SH-SY5Y (cell line): ENCODE data around the gene ENPP3.

Experiments
- GATA2 ChIP-seq: IDR thresholded peaks from 2 replicates; pipeline ENCODE4 v1.6.1; 2011; ENCODE audit warnings: mild to moderate bottlenecking, low read depth, low read length
- GATA3 ChIP-seq: IDR thresholded peaks from 2 replicates; pipeline ENCODE4 v1.6.1; 2011; ENCODE audit warnings: low read depth, mild to moderate bottlenecking, low read length, moderate library complexity

DNA sequence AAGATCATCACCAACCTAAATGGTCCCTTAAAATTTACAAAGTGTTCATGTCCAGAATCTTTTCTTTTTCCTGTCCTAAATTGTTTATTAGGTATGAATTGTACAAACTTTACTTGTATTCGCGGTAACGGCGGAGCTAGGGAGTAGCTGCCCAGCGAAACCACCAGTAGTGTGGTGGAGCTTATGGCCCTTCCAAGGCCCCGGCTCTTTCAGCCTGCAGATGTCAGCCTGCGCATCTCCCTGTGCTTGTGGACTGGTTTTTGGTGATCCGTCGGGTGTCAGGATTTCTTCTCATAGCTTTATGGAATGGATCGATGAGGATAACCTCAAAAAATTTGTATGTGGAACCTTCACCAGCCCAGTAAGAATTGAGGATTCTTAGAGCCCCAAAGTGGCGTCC is 143.5 kb downstream of the ENPP3 start:
- no peak for TF ChIP-seq GATA3
- TF ChIP-seq GATA2 = no peak
